Measurements from ENCODE around the gene CALHM6. TPM values are rescaled to one million over a fixed set of nuclear protein-coding genes. Genes with fewer than 3 reads are reported as not detected.
A peak's percentile ranks its signal among the peaks of the same experiment; 100 is the strongest.

CALHM6 gene
- total and polyA plus RNA-seq, 9 of the 15 experiments (the other 6 are each of a cell fraction or from before 2014, with no cell fraction given): 0.24 TPM; not detected in 8

DNA sequence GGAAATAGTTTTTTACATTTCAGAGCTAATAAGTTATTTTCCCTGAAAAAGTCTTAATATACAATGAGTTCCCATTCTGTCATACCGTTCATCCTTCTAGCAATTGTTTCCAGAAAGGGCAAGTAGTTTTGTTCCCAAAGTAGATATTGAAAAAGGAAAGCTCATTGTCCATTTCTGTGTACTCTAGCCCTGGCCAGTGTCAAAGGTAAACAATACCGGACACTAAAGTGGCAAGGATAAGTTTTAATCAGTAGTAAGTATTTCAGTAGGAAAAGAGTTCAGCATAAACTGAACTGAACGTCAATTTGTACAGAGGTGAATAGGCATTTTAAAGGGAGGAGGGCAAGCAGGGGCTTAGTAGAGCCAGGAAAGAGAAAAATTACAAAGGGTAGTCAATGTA, 43.5 kb upstream of the CALHM6 start (continued):
- no peak for TF ChIP-seq ARID2 (IDR thresholded peaks at IDR 0.05)

DNA sequence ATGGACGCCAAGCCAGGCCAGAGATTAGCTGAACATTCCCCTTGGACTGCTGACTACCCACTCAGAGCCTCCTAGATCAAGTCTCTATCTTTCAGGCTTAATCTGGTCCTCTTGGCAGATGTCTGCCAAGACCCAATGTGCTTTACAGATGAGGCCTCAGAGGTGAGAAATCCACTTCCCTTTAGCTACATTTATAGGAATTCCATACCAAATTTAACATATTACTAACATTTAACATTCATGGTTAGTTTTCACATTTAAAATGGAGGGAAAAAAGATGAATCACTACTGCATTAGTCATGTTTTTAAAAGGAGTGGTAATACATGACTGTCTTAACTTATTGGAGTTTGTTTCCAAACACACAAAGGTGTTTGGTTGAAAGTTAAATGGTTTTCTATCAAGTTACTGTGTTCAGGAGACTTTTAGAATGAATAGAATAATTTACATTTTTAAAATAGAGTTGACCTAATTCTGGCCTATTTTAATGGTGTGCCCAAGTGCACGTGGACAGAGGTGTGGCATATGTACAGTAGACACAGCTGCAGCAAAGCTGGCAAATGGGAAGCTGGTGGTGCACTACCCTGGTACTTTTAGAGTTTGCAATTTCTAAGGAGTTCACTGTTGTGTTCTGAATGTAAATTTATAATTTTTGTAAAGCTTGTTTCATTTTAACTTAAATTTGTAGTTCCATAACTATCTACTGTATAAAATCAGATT, 41.9 kb upstream of the CALHM6 start:
- H3K36me3 ChIP-seq (ENCODE audit: control insufficient read depth, insufficient read depth, low read length): no peaks in the 10 kb centered on the region
- no peaks in the 10 kb centered on the region for H4K20me1 ChIP-seq (replicated peaks; ENCODE audit: control insufficient read depth, insufficient read depth, low read length)
- no peak for FAIRE-seq
- in situ Hi-C loops (cut with MboI): no loop called here
- H3K79me2 ChIP-seq (ENCODE audit: control insufficient read depth, insufficient read depth, low read length): no peaks in the 10 kb centered on the region
- no peak overlapping the region for H3K4me3 ChIP-seq
- DNase-seq (ENCODE audit: extremely low read depth in 1 of 4, low spot score in 3 of 4): no peak
- TF ChIP-seq ZFP1 (CRISPR knock-in tag; IDR thresholded peaks at IDR 0.05): no peak
- TF ChIP-seq, protein P1, sequence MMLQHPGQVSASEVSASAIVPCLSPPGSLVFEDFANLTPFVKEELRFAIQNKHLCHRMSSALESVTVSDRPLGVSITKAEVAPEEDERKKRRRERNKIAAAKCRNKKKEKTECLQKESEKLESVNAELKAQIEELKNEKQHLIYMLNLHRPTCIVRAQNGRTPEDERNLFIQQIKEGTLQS (IDR thresholded peaks at IDR 0.05): peak; percentile 41
- TF ChIP-seq, protein P1 (CRISPR knock-in tag; conservative IDR thresholded peaks at IDR 0.05): no peak
- no peaks in the 10 kb centered on the region for H3K4me1 ChIP-seq (replicated peaks in 1 of 2; ENCODE audit: control insufficient read depth in 2 of 2, insufficient read depth in 2 of 2, low read length in 2 of 2)
- no peaks in the 10 kb centered on the region for H3K27me3 ChIP-seq (ENCODE audit: control insufficient read depth in 2 of 2, insufficient read depth in 2 of 2, low read length in 2 of 2)
- WGBS (ENCODE audit: insufficient coverage, low coverage, missing lambda C conversion rate): 0% methylated on average over 2 of the region's 2 CpGs
- H3K4me2 ChIP-seq (ENCODE audit: insufficient read depth, low read length): no peak overlapping the region
- H2AFZ ChIP-seq (ENCODE audit: low read depth, low read length): no peak overlapping the region
- BruUV-seq (replicated peaks): no TSS peak
- intact Hi-C loops (cut with micrococcal nuclease): no loop called here
- no peaks in the 10 kb centered on the region; the same call in 1 of the 2 replicates for H3K9me3 ChIP-seq (replicated peaks; ENCODE audit: control insufficient read depth, insufficient read depth, low read depth, low read length)
- H3K27ac ChIP-seq (ENCODE audit: extremely low read depth, low read depth, low read length): no peak overlapping the region
- POLR2A ChIA-PET: no interaction called here
- no peak overlapping the region for H3K9ac ChIP-seq (ENCODE audit: insufficient read depth in 1 of 2, low read depth in 2 of 2, low read length in 2 of 2)
- no peak for ATAC-seq
- no peaks in the 10 kb centered on the region for H3K9me1 ChIP-seq (ENCODE audit: control insufficient read depth, insufficient read depth, low read length)
- CTCF ChIA-PET (ENCODE audit: low intra/inter-chr PET ratio): no interaction called here
